GM18951 (cell line): ENCODE results near the gene KLHL40.

Experiments used
- POLR2A ChIP-seq: IDR thresholded peaks from 4 replicates; pipeline ENCODE4 v1.6.1; 2011; ENCODE audit warnings: mild to moderate bottlenecking; ENCODE audit not compliant: insufficient read length, insufficient read depth; ENCODE audit errors: extremely low read depth
- in situ Hi-C: fragments of 300-500 bp; cut with MboI; formaldehyde crosslinking; loops from one replicate; pipeline ENCODE4 v1.12.0; 2022; ENCODE audit warnings: low sequenced_read_pairs, mixed read lengths, inconsistent platforms; ENCODE audit not compliant: unreplicated experiment

KLHL40 gene, protein sequence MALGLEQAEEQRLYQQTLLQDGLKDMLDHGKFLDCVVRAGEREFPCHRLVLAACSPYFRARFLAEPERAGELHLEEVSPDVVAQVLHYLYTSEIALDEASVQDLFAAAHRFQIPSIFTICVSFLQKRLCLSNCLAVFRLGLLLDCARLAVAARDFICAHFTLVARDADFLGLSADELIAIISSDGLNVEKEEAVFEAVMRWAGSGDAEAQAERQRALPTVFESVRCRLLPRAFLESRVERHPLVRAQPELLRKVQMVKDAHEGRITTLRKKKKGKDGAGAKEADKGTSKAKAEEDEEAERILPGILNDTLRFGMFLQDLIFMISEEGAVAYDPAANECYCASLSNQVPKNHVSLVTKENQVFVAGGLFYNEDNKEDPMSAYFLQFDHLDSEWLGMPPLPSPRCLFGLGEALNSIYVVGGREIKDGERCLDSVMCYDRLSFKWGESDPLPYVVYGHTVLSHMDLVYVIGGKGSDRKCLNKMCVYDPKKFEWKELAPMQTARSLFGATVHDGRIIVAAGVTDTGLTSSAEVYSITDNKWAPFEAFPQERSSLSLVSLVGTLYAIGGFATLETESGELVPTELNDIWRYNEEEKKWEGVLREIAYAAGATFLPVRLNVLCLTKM

GRCh38 chr3:42685363-42685881 is at the start of gene KLHL40:
Gene KLHL40, plus strand, starts transcription at chr3:42685537. Its CDS starts 82 bp downstream, at chr3:42685619.
- in situ Hi-C loops: no loop called here

DNA sequence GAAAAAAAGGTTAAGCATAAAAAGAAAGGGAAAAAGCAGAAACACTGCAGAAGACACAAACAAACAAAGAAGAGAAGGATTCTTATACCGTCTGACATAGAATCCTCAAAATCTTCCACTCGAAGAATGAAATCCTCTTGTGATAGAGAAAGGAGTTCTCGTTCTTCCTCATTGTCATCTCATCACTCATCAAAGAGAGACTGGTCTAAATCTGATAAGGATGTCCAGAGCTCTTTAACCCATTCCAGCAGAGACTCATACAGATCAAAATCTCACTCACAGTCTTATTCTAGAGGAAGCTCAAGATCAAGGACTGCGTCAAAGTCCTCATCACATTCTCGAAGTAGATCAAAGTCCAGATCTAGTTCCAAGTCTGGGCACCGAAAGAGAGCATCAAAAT is 48.3 kb upstream of the KLHL40 start:
- no peak for TF ChIP-seq POLR2A
- in situ Hi-C loops: no loop called here

More at GRCh38 chr3:42685363-42685881, at the start of gene KLHL40:
- TF ChIP-seq POLR2A: no peak

- no peak for TF ChIP-seq POLR2A
- in situ Hi-C loops: no loop called here
Measured at GRCh38 chr3:42638339-42638842, 46.9 kb upstream of the KLHL40 start.

DNA sequence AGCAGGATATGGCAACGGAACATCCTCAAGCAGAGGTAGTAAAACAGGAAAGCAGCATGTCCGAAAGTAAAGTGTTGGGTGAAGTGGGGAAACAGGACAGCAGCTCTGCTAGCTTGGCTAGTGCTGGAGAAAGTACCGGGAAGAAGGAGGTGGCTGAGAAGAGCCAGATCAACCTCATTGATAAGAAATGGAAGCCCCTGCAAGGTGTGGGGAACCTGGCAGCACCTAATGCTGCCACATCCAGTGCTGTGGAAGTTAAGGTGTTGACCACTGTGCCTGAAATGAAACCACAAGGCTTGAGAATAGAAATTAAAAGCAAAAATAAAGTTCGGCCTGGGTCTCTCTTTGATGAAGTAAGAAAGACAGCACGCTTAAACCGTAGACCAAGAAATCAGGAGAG is 46.1 kb upstream of the KLHL40 start:
- in situ Hi-C loops: no loop called here
- no peak for TF ChIP-seq POLR2A

DNA sequence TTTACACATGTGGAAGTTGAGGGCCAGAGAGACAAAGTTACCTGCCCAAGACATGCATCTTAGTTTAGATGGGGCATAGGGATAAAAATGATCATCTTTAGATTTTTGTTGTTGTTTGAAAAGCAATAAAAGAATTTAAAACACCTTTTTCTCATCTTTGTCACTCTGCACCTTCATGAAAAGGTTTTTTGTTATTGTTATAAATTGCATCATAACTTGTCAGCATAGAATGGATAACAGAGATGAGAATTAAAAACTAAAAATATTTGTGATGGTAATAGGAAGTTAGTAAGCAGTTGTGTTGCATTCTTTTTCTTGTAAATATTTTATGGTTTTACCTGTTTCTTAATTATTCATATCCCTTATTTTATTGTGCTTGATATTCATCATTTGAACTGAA is 45.2 kb upstream of the KLHL40 start:
- TF ChIP-seq POLR2A: no peak
- in situ Hi-C loops: no loop called here

DNA sequence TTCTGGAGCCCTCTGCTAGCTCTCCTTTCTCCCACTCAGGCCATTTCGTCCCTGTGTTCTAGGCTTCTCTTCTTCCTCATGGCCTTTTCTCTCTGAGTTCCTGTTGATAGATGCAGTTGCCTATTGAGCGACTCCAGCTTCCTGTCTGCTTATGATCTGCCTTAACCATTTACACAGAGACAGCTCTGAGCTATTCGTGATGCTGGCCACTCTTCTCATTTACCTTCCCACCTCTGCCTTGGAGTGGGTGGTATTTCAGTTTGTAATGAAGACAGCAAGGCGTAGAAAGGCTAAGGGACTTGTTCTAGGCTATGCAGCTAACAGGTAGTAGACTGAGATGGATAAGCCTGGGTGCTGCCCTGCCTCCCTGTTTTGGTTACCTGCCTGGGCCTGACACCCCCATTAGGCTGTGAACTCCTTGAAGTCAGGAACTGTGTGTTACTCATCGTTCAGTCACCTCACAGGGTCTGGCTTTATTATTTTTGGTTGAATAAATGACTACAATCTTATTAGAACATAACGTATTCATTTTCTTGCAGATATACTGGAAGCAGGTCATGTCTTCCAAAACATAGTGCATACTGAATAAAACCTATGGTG is 44.5 kb upstream of the KLHL40 start:
- in situ Hi-C loops: no loop called here
- TF ChIP-seq POLR2A: no peak

DNA sequence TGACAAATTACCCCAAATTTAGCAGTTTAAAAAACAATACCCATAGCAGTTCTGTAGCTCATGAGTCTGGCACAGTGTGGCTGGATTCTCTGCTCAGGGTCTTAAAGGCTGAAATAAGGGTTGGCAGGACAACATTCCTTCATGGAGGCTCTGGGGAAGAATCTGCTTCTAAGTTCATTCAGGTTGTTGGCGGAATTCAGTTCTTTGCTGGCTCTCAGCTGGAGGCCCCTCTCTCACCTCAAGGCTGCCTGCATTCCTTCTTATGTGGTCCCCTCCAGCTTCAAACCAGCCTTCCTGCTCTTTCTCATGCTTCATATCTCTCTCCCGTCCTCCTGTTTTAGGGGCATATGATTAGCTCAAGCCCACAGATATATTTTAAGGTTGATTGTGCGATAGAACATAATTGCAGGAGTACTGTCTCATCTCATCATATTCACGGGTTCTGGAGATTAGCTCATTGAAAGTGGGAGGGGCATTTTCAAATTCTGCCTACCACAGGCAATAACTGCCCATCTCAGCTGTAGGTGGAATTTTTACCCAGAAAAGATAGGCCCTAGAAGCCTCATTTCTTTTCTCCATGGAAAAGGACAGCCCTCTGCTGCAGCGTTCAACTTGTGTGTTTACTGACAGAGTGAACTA is 37.4 kb upstream of the KLHL40 start:
- in situ Hi-C loops: no loop called here
- no peak for TF ChIP-seq POLR2A

DNA sequence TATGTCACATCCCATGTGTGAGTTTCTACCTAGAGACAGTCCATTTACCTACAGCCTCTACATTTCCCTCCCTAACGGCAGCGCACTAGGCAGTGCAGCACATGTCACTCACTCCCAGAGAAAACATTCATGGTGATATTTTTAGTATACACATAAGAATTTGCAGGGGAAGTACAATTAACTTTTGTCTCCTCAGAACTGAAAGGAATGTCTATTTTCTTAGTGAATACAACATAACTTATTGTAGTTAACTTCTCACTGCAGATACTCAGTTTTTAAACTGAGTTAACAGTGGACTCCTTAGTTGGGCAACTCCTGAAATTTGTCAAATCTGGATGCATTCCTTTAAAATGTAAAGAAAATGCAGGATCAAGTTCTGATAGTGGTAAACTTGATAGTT is 36.3 kb upstream of the KLHL40 start:
- in situ Hi-C loops: no loop called here
- TF ChIP-seq POLR2A: no peak

- peak; percentile 23 for TF ChIP-seq POLR2A
Measured at GRCh38 chr3:42649783-42650182, 35.6 kb upstream of the KLHL40 start.

GRCh38 chr3:42651248-42652091 is 33.9 kb upstream of the KLHL40 start:
- in situ Hi-C loops: no loop called here
- no peak for TF ChIP-seq POLR2A

More at GRCh38 chr3:42649783-42650182, 35.6 kb upstream of the KLHL40 start:
- in situ Hi-C loops: no loop called here

- in situ Hi-C loops: no loop called here
- TF ChIP-seq POLR2A: no peak
Measured at GRCh38 chr3:42652251-42652610, 33.1 kb upstream of the KLHL40 start.

- in situ Hi-C loops: no loop called here
- peak; percentile 42 for TF ChIP-seq POLR2A
Measured at GRCh38 chr3:42652611-42653302, 32.6 kb upstream of the KLHL40 start.
